WERI-Rb-1 (cell line): Measurements from ENCODE around the gene OR10G8.

ENCODE experiments used
- DNase-seq: peaks from one replicate; pipeline ENCODE4 v3.0.0-alpha.2; 2020
- H3K27ac ChIP-seq: fragments of 250-450 bp; sonication (Bioruptor Pico); 2 replicates; pipeline ENCODE4 v1.5.1; 2020; ENCODE audit warnings: mild to moderate bottlenecking, moderate library complexity
- H3K27me3 ChIP-seq: fragments of 250-450 bp; sonication (Bioruptor Pico); 2 replicates; pipeline ENCODE4 v1.5.1; 2021; ENCODE audit warnings: mild to moderate bottlenecking, low read depth, moderate library complexity; ENCODE audit not compliant: insufficient read depth, severe bottlenecking
- H3K36me3 ChIP-seq: fragments of 250-450 bp; sonication (Bioruptor Pico); 2 replicates; pipeline ENCODE4 v1.5.1; 2020; ENCODE audit warnings: mild to moderate bottlenecking, moderate library complexity
- H3K4me3 ChIP-seq: 2 replicates; pipeline ENCODE4 v1.5.1; 2011; ENCODE audit warnings: low read depth, mild to moderate bottlenecking, control low read depth, low read length
- H3K9me3 ChIP-seq: fragments of 250-450 bp; sonication (Bioruptor Pico); 2 replicates; pipeline ENCODE4 v1.5.1; 2021; ENCODE audit warnings: mild to moderate bottlenecking, moderate library complexity; ENCODE audit not compliant: severe bottlenecking
- TF ChIP-seq, protein P1 (sequence below): IDR thresholded peaks from 2 replicates; pipeline ENCODE4 v1.5.1; 2011; ENCODE audit warnings: low read depth, mild to moderate bottlenecking, control low read depth, inconsistent platforms, low read length

Gene OR10G8

GRCh38 chr11:124079631-124080326 is 53.2 kb downstream of the OR10G8 start:
- Histone ChIP-seq H3K4me3 (no peak overlapping the region), H3K27ac (no peak overlapping the region), H3K36me3 (no peaks in the 10 kb centered on the region), H3K27me3 (no peaks in the 10 kb centered on the region), H3K9me3 (no peaks in the 10 kb centered on the region)
- TF ChIP-seq, protein P1, sequence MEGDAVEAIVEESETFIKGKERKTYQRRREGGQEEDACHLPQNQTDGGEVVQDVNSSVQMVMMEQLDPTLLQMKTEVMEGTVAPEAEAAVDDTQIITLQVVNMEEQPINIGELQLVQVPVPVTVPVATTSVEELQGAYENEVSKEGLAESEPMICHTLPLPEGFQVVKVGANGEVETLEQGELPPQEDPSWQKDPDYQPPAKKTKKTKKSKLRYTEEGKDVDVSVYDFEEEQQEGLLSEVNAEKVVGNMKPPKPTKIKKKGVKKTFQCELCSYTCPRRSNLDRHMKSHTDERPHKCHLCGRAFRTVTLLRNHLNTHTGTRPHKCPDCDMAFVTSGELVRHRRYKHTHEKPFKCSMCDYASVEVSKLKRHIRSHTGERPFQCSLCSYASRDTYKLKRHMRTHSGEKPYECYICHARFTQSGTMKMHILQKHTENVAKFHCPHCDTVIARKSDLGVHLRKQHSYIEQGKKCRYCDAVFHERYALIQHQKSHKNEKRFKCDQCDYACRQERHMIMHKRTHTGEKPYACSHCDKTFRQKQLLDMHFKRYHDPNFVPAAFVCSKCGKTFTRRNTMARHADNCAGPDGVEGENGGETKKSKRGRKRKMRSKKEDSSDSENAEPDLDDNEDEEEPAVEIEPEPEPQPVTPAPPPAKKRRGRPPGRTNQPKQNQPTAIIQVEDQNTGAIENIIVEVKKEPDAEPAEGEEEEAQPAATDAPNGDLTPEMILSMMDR, result no peak
- no peak for DNase-seq
